ENCODE data around the gene ALDH9A1. TPM values are rescaled to one million over a fixed set of nuclear protein-coding genes. Genes with fewer than 3 reads are reported as not detected.

ALDH9A1 gene
- total and polyA plus RNA-seq, 2 of the 8 experiments (the other 6 are each of a cell fraction or from before 2014, with no cell fraction given) = 57.6 to 63.8 TPM

DNA sequence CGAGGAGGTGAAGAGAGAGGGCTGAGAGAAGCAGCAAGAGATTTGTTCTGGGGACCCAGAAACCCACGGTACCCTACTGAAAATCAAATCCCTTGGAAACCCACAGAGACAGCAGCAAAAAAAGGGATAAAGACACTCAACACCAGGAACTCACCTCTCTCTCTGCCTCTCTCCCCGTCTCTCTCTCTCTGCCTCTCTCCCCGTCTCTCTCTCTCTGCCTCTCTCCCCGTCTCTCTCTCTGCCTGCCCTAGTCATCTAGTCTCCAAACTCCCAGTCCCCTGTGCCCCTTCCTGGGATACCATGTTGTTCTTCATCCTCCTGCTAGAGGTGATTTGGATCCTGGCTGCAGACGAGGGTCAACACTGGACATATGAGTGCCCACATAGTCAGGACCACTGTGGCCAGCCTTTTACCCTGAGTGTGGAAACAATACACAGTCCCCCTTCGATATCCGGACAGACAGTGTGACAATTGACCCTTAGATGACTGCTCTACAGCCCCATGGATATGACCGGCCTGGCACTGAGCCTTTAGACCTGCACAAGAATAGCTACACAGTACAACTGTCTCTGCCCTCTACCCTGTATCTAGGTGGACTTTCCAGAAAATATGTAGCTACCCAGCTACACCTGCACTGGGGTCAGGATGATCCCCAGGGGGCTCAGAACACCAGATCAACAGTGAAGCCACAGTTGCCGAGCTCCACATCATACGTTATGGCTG, 9.8 kb upstream of the ALDH9A1 start:
- no peak overlapping the region for H3K18ac ChIP-seq (ENCODE audit: extremely low read depth, low read length)
- WGBS, 2 experiments (ENCODE audit: extremely low coverage in 1 of 2, insufficient coverage in 1 of 2, insufficient read length in 1 of 2, insufficient replicate concordance in 2 of 2, low coverage in 1 of 2, low lambda C conversion rate in 2 of 2, missing lambda C conversion rate in 1 of 2) = 89% methylated on average over 11 of the region's 11 CpGs; no CpG with 5 or more reads in 1 of the 2 experiments
- H2BK20ac ChIP-seq (ENCODE audit: low read length) = no peak overlapping the region
- no peak overlapping the region for H2BK12ac ChIP-seq (ENCODE audit: low read depth, low read length)
- H2AFZ ChIP-seq (ENCODE audit: low read length) = no peak overlapping the region
- H2BK120ac ChIP-seq (replicated peaks; ENCODE audit: low read depth, low read length) = no peak overlapping the region
- FAIRE-seq = no peak
- H2AK5ac ChIP-seq (ENCODE audit: low read depth, low read length) = no peak overlapping the region
- H4K8ac ChIP-seq (ENCODE audit: extremely low read depth, insufficient read depth, low read length) = no peak overlapping the region
- H4K20me1 ChIP-seq (replicated peaks in 1 of 2; ENCODE audit: control insufficient read depth in 1 of 2, insufficient read depth in 2 of 2, low read length in 2 of 2) = no peaks in the 10 kb centered on the region
- no peak overlapping the region for H3K4me3 ChIP-seq (ENCODE audit: extremely low read depth in 1 of 4, insufficient read depth in 2 of 4, low read depth in 3 of 4, low read length in 4 of 4)
- TF ChIP-seq CTBP2 (IDR thresholded peaks at IDR 0.05; ENCODE audit: borderline replicate concordance, insufficient read depth, insufficient read length, low read length) = no peak
- TF ChIP-seq, protein P1, sequence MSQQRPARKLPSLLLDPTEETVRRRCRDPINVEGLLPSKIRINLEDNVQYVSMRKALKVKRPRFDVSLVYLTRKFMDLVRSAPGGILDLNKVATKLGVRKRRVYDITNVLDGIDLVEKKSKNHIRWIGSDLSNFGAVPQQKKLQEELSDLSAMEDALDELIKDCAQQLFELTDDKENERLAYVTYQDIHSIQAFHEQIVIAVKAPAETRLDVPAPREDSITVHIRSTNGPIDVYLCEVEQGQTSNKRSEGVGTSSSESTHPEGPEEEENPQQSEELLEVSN (IDR thresholded peaks at IDR 0.05) = no peak
- no peak for TF ChIP-seq KDM1A (IDR thresholded peaks at IDR 0.05; ENCODE audit: borderline replicate concordance, low read length)
- no peak for TF ChIP-seq KDM5A (IDR thresholded peaks at IDR 0.05; ENCODE audit: low read length)
- no peak for TF ChIP-seq POU5F1 (IDR thresholded peaks at IDR 0.05; ENCODE audit: low read depth, low read length)
- TF ChIP-seq TEAD4 (IDR thresholded peaks at IDR 0.05; ENCODE audit: low read depth, low read length) = no peak
- TF ChIP-seq CHD2 (IDR thresholded peaks at IDR 0.05; ENCODE audit: low read length) = no peak
- TF ChIP-seq, protein P2, sequence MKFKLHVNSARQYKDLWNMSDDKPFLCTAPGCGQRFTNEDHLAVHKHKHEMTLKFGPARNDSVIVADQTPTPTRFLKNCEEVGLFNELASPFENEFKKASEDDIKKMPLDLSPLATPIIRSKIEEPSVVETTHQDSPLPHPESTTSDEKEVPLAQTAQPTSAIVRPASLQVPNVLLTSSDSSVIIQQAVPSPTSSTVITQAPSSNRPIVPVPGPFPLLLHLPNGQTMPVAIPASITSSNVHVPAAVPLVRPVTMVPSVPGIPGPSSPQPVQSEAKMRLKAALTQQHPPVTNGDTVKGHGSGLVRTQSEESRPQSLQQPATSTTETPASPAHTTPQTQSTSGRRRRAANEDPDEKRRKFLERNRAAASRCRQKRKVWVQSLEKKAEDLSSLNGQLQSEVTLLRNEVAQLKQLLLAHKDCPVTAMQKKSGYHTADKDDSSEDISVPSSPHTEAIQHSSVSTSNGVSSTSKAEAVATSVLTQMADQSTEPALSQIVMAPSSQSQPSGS (IDR thresholded peaks at IDR 0.05; ENCODE audit: low read length) = no peak
- H3K36me3 ChIP-seq (ENCODE audit: control insufficient read depth in 2 of 4, insufficient read depth in 4 of 4, low read length in 3 of 4) = no peaks in the 10 kb centered on the region
- H3K4me2 ChIP-seq (ENCODE audit: insufficient read depth in 1 of 2, low read depth in 2 of 2, low read length in 2 of 2) = no peak overlapping the region
- no peak overlapping the region for H4K5ac ChIP-seq (ENCODE audit: insufficient read length, low read depth, low read length)
- H3K9me3 ChIP-seq (ENCODE audit: insufficient read depth in 2 of 2, low read depth in 1 of 2, low read length in 1 of 2) = no peaks in the 10 kb centered on the region
- ChIA-PET POLR2A (ENCODE audit: partially characterized antibody) (no interaction called here), CTCF (ENCODE audit: partially characterized antibody) (interaction anchor here (0.7 to 2.8 kb wide), 7 partner anchors 11 to 219 kb away, joined by 3 to 11 read pairs (median 4); partner anchors contain the start of gene ALDH9A1)
- H3K79me1 ChIP-seq (ENCODE audit: low read depth, low read length) = no peaks in the 10 kb centered on the region
- no peak overlapping the region for H3K14ac ChIP-seq (ENCODE audit: insufficient read length)
- H3K27ac ChIP-seq (ENCODE audit: low read depth, low read length) = no peak overlapping the region
- DNase-seq (ENCODE audit: low read depth in 1 of 2, low spot score in 2 of 2) = no peak
- H2BK15ac ChIP-seq (ENCODE audit: low read length) = no peak overlapping the region
- no peaks in the 10 kb centered on the region for H3K4me1 ChIP-seq (replicated peaks in 1 of 4; ENCODE audit: control insufficient read depth in 3 of 4, insufficient read depth in 4 of 4, low read length in 3 of 4)
- no peaks in the 10 kb centered on the region; the same call in 1 of the 2 replicates for H3K23me2 ChIP-seq (ENCODE audit: low read depth, low read length)
- no peak overlapping the region for H3K56ac ChIP-seq (replicated peaks; ENCODE audit: insufficient read length, low read depth, low read length)
- H3K23ac ChIP-seq (ENCODE audit: insufficient read length) = no peak overlapping the region
- H3K27me3 ChIP-seq (replicated peaks in 1 of 4; ENCODE audit: control insufficient read depth in 3 of 4, extremely low read depth in 1 of 4, insufficient read depth in 3 of 4, low read length in 3 of 4) = no peaks in the 10 kb centered on the region
- no peak overlapping the region for H4K91ac ChIP-seq (replicated peaks; ENCODE audit: insufficient read length, low read length)
- no peaks in the 10 kb centered on the region for H3K79me2 ChIP-seq (ENCODE audit: control insufficient read depth in 1 of 2, insufficient read depth in 2 of 2, low read length in 2 of 2)
- no peak overlapping the region for H3K4ac ChIP-seq (replicated peaks; ENCODE audit: insufficient read length, low read depth, low read length)
- no peak overlapping the region for H2BK5ac ChIP-seq (ENCODE audit: low read depth, low read length)
- no peak overlapping the region for H3K9ac ChIP-seq (replicated peaks in 1 of 4; ENCODE audit: extremely low read depth in 1 of 4, low read depth in 3 of 4, low read length in 3 of 4)

Measured in H1 (cell line).